SK-N-DZ (cell line): ENCODE measurements around the gene RFX6. TPM values are rescaled to one million over a fixed set of nuclear protein-coding genes. Genes with fewer than 3 reads are reported as not detected.
A peak's percentile ranks its signal among the peaks of the same experiment; 100 is the strongest.
"Not testable (repeated sequence)": the region's sequence is repeated elsewhere in the genome, so short reads cannot be mapped to it uniquely, and the experiment has no call there.

Experiments
- DNase-seq: peaks from one replicate; pipeline ENCODE4 v3.0.0-alpha.2; 2015; ENCODE audit warnings: low spot score
- polyA plus RNA-seq, 2 experiments: library from polyadenylated mRNA; depleted of rRNA; stranded (reverse); fragments of >200 nt; gene quantifications; 2 replicates each; pipeline ENCODE4 v1.2.3, GENCODE V29; 2014

The RFX6 gene
- polyA plus RNA-seq (2014; cell fraction: cytosol; rRNA removed): not detected in 2 replicates
- 0.43 TPM in 1 of 2 replicates, not detected in the other for polyA plus RNA-seq (2014; cell fraction: nucleus; rRNA removed)

- no peak for DNase-seq
Observed at GRCh38 chr6:116876635-116877611, at the start of gene RFX6. RFX6 (plus strand) TSS chr6:116877242; CDS start chr6:116877276, 34 bp downstream.

GRCh38 chr6:116827561-116828240, 49.3 kb upstream of the RFX6 start:
- no peak for DNase-seq

DNA sequence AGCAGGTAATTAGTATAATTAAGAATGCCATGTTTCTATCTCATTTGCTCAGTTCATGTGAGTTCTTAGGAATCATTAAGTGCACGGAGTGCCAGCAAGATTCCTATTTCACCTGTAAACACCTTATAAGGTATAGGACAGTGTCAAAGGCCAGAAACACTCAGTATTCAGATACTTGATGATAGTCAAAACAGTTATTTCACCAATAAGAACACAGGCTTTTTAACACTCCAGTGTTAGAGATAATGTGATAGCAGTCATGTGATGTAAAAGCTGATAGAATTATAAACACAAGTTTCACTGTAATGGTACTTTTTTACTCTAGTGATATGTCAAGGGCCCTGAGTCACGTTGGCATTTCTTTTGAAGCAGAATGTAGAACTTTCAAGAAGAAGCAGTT, 48.1 kb upstream of the RFX6 start, which contains the start of gene GPRC6A:
GPRC6A (minus strand) TSS at position 101 of the 400 bp plus-strand sequence; CDS start at position 31, 70 bp downstream.
- no peak for DNase-seq

DNA sequence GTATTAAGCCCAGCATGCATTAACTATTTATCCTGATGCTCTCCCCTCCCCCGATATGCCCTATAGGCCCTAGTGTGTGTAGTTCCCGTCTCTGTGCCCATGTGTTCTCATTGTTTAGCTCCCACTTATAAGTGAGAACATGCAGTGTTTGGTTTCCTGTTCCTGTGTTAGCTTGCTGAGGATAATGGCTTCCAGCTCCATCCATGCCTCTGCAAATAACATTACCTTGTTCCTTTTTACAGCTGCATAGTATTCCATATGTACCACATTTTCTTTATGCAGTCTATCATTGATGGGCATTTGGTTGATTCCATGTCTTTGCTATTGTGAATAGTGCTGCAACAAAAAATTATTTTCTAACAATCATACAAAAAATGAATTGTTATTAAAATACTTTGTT, 42.5 kb upstream of the RFX6 start:
- DNase-seq: not testable (repeated sequence)

DNA sequence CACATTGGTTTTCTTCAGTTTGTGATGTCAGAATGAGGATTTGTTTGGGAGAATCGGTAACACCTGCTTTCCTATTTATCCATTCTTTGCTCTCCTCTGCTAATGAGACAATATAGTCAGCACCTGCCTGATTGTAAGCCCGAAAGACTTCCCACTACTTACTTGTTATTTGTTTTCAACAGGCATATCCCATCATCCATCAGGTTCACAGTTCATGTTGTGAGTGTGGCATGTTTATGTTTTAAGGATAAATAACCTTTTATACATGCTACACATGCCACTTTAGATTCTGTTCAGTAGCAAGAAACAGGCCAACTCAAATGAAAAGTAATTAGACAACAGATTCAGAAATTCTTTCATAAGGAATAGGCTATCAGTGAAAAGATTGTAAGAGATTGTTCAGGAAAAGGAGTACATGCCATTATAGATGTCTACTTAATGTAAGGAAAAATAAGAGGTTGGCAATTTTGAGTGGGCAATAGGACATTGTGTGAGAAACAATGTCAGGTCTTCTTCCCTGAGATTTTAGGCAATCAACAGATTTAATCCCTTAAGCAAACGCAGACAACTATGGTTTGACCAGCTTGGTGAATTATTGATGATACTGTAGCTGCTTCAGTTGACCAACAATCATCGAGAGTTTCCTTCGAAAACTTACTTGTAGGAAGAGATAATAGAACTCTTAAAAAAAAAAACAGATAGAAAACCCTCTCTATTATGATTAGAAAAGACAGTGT, 40.3 kb upstream of the RFX6 start:
- no peak for DNase-seq

- no peak for DNase-seq
Observed at GRCh38 chr6:116840091-116840490, 37.0 kb upstream of the RFX6 start.

DNA sequence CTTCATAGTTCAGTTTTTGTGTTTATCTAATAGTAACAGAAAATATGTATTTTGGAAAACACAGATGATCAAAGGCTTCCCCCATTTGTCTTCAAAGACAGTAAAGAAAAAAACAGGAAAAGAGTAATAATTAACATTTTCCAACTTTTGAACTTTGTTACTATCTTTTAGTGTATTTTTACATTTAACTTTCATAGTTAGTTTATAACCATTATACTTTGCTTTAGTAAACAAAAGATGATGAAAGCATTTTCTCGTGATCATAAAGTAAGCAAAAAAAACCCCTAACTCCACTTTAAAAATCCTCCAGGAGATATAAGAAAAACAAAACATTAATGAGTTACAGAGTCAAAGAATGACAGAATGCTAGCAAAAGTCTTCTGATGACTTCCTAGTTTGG, 34.6 kb upstream of the RFX6 start:
- DNase-seq: no peak

- DNase-seq: peak; percentile 30
Observed at GRCh38 chr6:116847227-116847626, 29.8 kb upstream of the RFX6 start.

DNA sequence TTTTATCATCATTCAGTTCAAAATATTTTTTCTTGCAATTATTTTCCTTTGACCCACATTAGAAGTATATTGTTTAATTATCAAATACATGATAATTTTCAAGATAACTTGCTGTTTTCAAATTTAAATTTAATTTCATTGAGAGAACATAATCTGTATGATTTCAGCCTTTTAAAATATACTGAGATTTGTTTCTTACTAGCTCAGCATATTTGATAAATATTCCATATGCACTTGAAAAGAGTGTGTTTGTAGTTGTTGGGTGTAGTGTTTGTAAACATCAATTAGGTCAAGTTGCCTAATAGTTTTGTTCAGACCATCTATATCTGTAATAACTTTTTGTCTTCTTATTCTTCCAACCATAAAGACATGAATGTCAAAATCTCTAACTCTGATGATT, 19.0 kb upstream of the RFX6 start:
- DNase-seq: no peak

DNA sequence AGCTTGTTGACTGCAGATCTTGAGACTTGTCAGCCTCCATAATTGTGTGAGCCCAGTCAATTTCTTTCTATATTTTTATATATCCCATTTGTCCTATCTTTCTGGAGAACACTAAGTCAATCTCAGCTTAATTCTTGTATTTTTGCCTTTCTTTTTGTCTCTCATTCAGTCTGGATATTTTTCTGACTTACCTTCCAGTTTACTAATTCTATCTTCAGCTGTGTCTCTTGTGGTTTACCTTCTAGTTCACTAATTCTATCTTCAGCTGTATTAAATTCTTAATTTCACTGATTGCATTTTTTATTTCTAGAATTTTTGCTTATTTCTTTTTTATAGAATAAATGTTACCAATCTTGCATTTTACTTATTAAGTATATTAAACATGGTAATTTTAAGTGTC, 17.8 kb upstream of the RFX6 start:
- DNase-seq: no peak

DNA sequence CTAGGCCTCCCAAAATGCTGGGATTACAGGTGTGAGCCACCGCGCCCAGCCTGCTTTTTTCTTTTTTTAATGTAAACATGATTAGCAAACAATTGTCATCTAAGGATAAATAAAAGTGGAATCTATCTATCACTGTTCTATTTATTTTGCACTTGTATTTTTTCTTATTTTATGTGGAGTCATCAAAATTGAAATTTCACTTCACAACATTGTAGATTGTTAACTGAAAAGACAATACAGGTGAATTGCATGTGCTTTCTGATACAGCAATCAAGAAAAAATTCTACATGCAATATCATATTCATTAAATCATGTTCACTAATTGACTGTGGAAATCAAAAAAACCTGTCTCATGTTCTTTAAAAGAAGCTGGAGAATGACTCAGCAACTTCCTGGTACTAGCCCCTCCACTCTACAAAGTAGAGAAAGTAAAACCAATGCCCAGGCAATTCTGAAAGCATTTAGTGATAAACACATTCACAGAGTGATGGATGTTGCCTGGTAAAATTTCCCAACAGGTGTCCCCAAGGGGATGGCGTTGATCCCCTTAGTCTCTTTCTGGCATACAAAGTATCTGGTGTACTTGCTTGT, 10.7 kb upstream of the RFX6 start:
- no peak for DNase-seq

GRCh38 chr6:116872771-116873170, 4.3 kb upstream of the RFX6 start:
- DNase-seq: no peak

GRCh38 chr6:116876107-116876506, 935 bp upstream of the RFX6 start:
- DNase-seq: no peak

GRCh38 chr6:116877743-116878142, 701 bp downstream of the RFX6 start:
- no peak for DNase-seq

- no peak for DNase-seq
Observed at GRCh38 chr6:116881236-116881635, 4.2 kb downstream of the RFX6 start.

DNA sequence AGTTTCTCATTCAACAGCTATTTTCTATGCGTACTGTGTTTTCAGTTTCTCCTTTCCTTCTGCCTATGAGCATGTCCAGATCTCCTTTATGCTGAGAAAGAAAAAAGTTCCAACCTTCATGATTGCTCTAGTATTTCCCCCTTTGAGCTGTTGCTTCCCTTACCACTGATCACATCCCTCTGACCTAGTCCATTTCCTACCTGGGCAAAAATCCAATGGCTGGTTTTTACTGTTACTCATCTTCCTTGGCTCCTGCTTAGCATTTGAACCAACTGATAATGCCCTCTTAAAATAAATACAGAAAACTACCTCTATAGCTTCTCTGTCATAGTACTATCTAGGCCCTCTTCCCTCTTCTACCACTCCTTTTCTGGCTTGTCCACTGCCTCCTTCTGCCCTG, 6.0 kb downstream of the RFX6 start:
- no peak for DNase-seq

- no peak for DNase-seq
Observed at GRCh38 chr6:116884530-116884929, 7.5 kb downstream of the RFX6 start.

DNA sequence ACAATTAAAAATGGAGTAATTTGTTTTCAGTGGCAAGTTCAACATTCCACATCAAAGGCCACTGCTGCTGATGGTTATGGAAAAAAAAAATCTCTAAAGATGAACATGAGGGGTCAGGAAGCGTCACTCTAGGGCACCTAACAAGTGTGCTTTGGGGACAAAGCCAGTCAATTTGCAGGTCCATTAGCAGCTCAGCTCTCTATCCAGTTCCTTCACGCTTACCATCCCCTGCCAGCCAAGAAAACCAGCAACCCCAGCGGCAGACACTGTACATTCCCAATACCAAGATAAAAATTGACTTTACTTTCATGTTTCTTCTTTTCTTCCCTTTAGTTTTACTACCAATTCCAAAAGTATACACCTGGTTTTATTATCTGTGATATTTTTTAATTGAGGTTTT, 10.1 kb downstream of the RFX6 start:
- DNase-seq: no peak

DNA sequence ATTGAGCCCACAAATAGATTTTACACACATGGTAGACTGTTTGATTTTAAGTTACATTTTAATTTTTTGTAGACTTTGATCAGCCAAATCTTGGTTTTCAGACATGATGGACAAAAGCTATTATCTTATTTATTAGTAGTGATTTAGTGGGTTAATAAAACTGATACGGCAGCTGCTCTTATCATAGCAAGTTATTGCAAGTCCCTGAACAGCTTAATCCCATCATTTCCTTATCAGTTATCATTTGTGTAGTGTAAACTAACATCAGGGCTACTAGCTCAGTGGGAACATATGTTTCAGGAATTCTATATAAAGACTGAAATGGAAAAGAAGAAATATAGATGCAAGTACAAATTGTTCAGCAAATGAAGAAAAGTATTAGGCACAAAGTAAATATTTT, 10.9 kb downstream of the RFX6 start:
- no peak for DNase-seq

DNA sequence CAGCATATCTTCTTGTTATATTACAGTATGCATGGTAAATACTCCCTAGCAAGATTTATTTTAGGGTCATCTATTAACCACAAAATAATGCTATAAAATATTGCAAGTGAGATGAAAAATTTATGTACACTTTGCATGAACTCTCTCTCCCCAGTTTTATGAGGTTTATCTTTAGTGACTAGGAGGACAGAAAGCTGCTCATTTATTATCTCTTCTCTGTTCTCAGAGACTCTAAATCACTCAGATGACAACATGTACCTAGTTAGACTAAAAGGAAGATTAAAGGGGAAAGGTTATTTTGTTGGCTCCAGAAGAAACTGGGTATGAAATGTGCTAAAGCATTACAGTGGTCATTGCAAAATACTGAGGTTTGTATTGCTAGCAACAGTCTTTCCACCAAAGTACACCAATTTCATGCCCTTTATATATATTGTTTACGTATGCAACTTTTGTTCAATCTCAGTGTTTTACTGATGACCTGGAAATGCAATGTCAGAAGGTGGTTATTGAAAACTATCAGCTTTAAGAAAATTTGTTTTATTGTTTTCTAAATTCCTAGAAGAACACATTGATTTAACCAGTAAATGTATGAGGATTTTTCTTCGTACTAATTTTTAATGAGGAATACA, 11.8 kb downstream of the RFX6 start:
- DNase-seq: no peak

GRCh38 chr6:116894669-116895068, 17.6 kb downstream of the RFX6 start:
- no peak for DNase-seq
